IPS-18a (cell line): ENCODE results near the gene KRT13.

Source experiments
- H3K27ac ChIP-seq: one replicate; pipeline ENCODE4 v1.5.1; 2013; ENCODE audit warnings: low read length
- H3K27me3 ChIP-seq: one replicate; pipeline ENCODE4 v1.6.1; 2013; ENCODE audit warnings: mild to moderate bottlenecking, low read length; ENCODE audit not compliant: control insufficient read depth, insufficient read depth
- H3K36me3 ChIP-seq: one replicate; pipeline ENCODE4 v1.6.1; 2013; ENCODE audit warnings: low read depth, low read length; ENCODE audit not compliant: control insufficient read depth
- H3K4me1 ChIP-seq: one replicate; pipeline ENCODE4 v1.6.1; 2013; ENCODE audit warnings: low read depth, low read length; ENCODE audit not compliant: control insufficient read depth
- H3K4me3 ChIP-seq: one replicate; pipeline ENCODE4 v1.5.1; 2013; ENCODE audit warnings: low read length
- H3K9ac ChIP-seq: one replicate; pipeline ENCODE4 v1.6.1; 2013; ENCODE audit warnings: mild to moderate bottlenecking, low read length, moderate library complexity
- H3K9me3 ChIP-seq: one replicate; pipeline ENCODE4 v1.6.1; 2013; ENCODE audit warnings: low read depth, low read length; ENCODE audit not compliant: control insufficient read depth

The KRT13 gene

GRCh38 chr17:41500131-41500911 lies 5.1 kb downstream of the KRT13 start:
- peaks cover 16% of the 10 kb centered on the region for H3K4me1 ChIP-seq
- H3K27me3 ChIP-seq: no peaks in the 10 kb centered on the region
- H3K9ac ChIP-seq: no peak overlapping the region
- no peak overlapping the region for H3K4me3 ChIP-seq
- H3K36me3 ChIP-seq: no peaks in the 10 kb centered on the region
- H3K9me3 ChIP-seq: no peaks in the 10 kb centered on the region
- no peak overlapping the region for H3K27ac ChIP-seq

GRCh38 chr17:41499714-41500113 lies 5.7 kb downstream of the KRT13 start:
- Histone ChIP-seq H3K4me1 (peaks cover 16% of the 10 kb centered on the region), H3K9ac (no peak overlapping the region), H3K27ac (no peak overlapping the region), H3K4me3 (no peak overlapping the region), H3K36me3 (no peaks in the 10 kb centered on the region), H3K27me3 (no peaks in the 10 kb centered on the region), H3K9me3 (no peaks in the 10 kb centered on the region)

- H3K36me3 ChIP-seq: no peaks in the 10 kb centered on the region
- peaks cover 16% of the 10 kb centered on the region for H3K4me1 ChIP-seq
- H3K9ac ChIP-seq: no peak overlapping the region
- H3K4me3 ChIP-seq: no peak overlapping the region
- no peaks in the 10 kb centered on the region for H3K27me3 ChIP-seq
- H3K27ac ChIP-seq: no peak overlapping the region
- no peaks in the 10 kb centered on the region for H3K9me3 ChIP-seq
These were observed 7.1 kb downstream of the KRT13 start for GRCh38 chr17:41498276-41498675.

- Histone ChIP-seq H3K27ac (no peak overlapping the region), H3K9ac (no peak overlapping the region), H3K4me3 (no peak overlapping the region), H3K27me3 (no peaks in the 10 kb centered on the region), H3K9me3 (no peaks in the 10 kb centered on the region), H3K4me1 (peaks cover 16% of the 10 kb centered on the region), H3K36me3 (no peaks in the 10 kb centered on the region)
These were observed 8.5 kb downstream of the KRT13 start for GRCh38 chr17:41496803-41497484.

GRCh38 chr17:41494524-41494923 lies 10.9 kb downstream of the KRT13 start:
- H3K27ac ChIP-seq: no peak overlapping the region
- H3K9ac ChIP-seq: no peak overlapping the region
- H3K27me3 ChIP-seq: no peaks in the 10 kb centered on the region
- no peak overlapping the region for H3K4me3 ChIP-seq
- H3K9me3 ChIP-seq: no peaks in the 10 kb centered on the region
- no peaks in the 10 kb centered on the region for H3K4me1 ChIP-seq
- no peaks in the 10 kb centered on the region for H3K36me3 ChIP-seq

- H3K9ac ChIP-seq: no peak overlapping the region
- no peak overlapping the region for H3K4me3 ChIP-seq
- H3K4me1 ChIP-seq: no peaks in the 10 kb centered on the region
- no peaks in the 10 kb centered on the region for H3K36me3 ChIP-seq
- H3K27me3 ChIP-seq: no peaks in the 10 kb centered on the region
- H3K27ac ChIP-seq: no peak overlapping the region
- no peaks in the 10 kb centered on the region for H3K9me3 ChIP-seq
These were observed 12.6 kb downstream of the KRT13 start for GRCh38 chr17:41492771-41493170.

- no peaks in the 10 kb centered on the region for H3K27me3 ChIP-seq
- no peaks in the 10 kb centered on the region for H3K9me3 ChIP-seq
- H3K9ac ChIP-seq: no peak overlapping the region
- no peak overlapping the region for H3K4me3 ChIP-seq
- no peak overlapping the region for H3K27ac ChIP-seq
- H3K36me3 ChIP-seq: no peaks in the 10 kb centered on the region
- no peaks in the 10 kb centered on the region for H3K4me1 ChIP-seq
These were observed 13.1 kb downstream of the KRT13 start for GRCh38 chr17:41492351-41492750.

GRCh38 chr17:41491476-41491875 lies 13.9 kb downstream of the KRT13 start:
- Histone ChIP-seq H3K36me3 (no peaks in the 10 kb centered on the region), H3K9ac (no peak overlapping the region), H3K4me3 (no peak overlapping the region), H3K9me3 (no peaks in the 10 kb centered on the region), H3K27me3 (no peaks in the 10 kb centered on the region), H3K27ac (no peak overlapping the region), H3K4me1 (no peaks in the 10 kb centered on the region)

- Histone ChIP-seq H3K27me3 (no peaks in the 10 kb centered on the region), H3K9me3 (no peaks in the 10 kb centered on the region), H3K4me3 (no peak overlapping the region), H3K9ac (no peak overlapping the region), H3K4me1 (no peaks in the 10 kb centered on the region), H3K27ac (no peak overlapping the region), H3K36me3 (no peaks in the 10 kb centered on the region)
These were observed 15.1 kb downstream of the KRT13 start for GRCh38 chr17:41490000-41490990.

GRCh38 chr17:41489531-41489930 lies 15.9 kb downstream of the KRT13 start, which contains the start of gene KRT36:
Gene KRT36, minus strand, starts transcription at chr17:41489910. Its CDS starts 46 bp downstream, at chr17:41489864.
- H3K27ac ChIP-seq: no peak within 1 kb of the TSS

GRCh38 chr17:41486809-41487530 lies 18.4 kb downstream of the KRT13 start:
- H3K27me3 ChIP-seq: no peaks in the 10 kb centered on the region
- H3K9ac ChIP-seq: no peak overlapping the region
- no peaks in the 10 kb centered on the region for H3K36me3 ChIP-seq
- H3K4me3 ChIP-seq: no peak overlapping the region
- no peaks in the 10 kb centered on the region for H3K9me3 ChIP-seq
- no peak overlapping the region for H3K27ac ChIP-seq
- no peaks in the 10 kb centered on the region for H3K4me1 ChIP-seq

More at GRCh38 chr17:41489531-41489930, 15.9 kb downstream of the KRT13 start, which contains the start of gene KRT36:
- H3K4me1 ChIP-seq: no peaks in the 10 kb centered on the region
- H3K9ac ChIP-seq: no peak within 1 kb of the TSS
- no peaks in the 10 kb centered on the region for H3K9me3 ChIP-seq
- H3K4me3 ChIP-seq: no peak within 1 kb of the TSS
- H3K36me3 ChIP-seq: no peaks in the 10 kb centered on the region
- H3K27me3 ChIP-seq: no peaks in the 10 kb centered on the region
